GM12878 (cell line): ENCODE results near the gene GABBR2. TPM values are rescaled to one million over a fixed set of nuclear protein-coding genes. Genes with fewer than 3 reads are reported as not detected.

Source experiments
- ATAC-seq: fragments of 200-7000 bp; cut with Tn5 transposase; 3 replicates; pipeline ENCODE4 v1.9.1; 2020; ENCODE audit warnings: mild to moderate bottlenecking, moderate library complexity
- BruUV-seq: library from RNA; stranded (reverse); fragments of 400-500 nt; replicated peaks from 2 replicates; lab custom pipeline; 2021; lab: Mats Ljungman, UMichigan
- CTCF ChIA-PET: fragments of 300-600 bp; sonication (Branson Sonifier 250); formaldehyde crosslinking; extraction: SDS; loops from one replicate; lab custom pipeline; 2021; ENCODE audit warnings: inconsistent platforms; lab: Yijun Ruan, JAX
- POLR2A ChIA-PET: fragments of 350-600 bp; formaldehyde crosslinking; extraction: SDS; loops from one replicate; lab custom pipeline; 2021; ENCODE audit warnings: inconsistent platforms; lab: Charles Lee
- RAD21 ChIA-PET: fragments of 300-600 bp; sonication (Branson Sonifier 250); formaldehyde crosslinking; loops from one replicate; lab custom pipeline; 2023; ENCODE audit warnings: antibody characterized with exemption; ENCODE audit not compliant: unreplicated experiment; lab: Charles Lee
- SMC1A ChIA-PET: fragments of 300-600 bp; sonication (Branson Sonifier 250); formaldehyde crosslinking; loops from one replicate; lab custom pipeline; 2023; ENCODE audit not compliant: unreplicated experiment, uncharacterized antibody; lab: Charles Lee
- DNase-seq: peaks from one replicate; pipeline ENCODE4 v3.0.0-alpha.2; 2011; ENCODE audit warnings: low read depth, low spot score
- FAIRE-seq: peaks from 3 replicates; lab custom pipeline; 2011; peaks lifted over from hg19 to GRCh38; lab: Jason Lieb, UNC
- H2AFZ ChIP-seq: 2 replicates; pipeline ENCODE4 v1.6.0; 2011; ENCODE audit warnings: low read depth, low read length, control low read depth; ENCODE audit not compliant: control insufficient read depth
- H3K27ac ChIP-seq: 2 replicates; pipeline ENCODE4 v1.5.1; 2011; ENCODE audit warnings: control low read depth; ENCODE audit not compliant: control insufficient read depth, insufficient read depth
- H3K27me3 ChIP-seq, 2 experiments: replicated peaks in 1 of 2; 2 replicates each; pipeline versions ENCODE4 v1.6.0 to v1.6.1; 2011; ENCODE audit warnings: low read length in 1 of 2; ENCODE audit not compliant: control insufficient read depth in 2 of 2, insufficient read depth in 2 of 2
- H3K36me3 ChIP-seq, 2 experiments: 2 replicates each; pipeline ENCODE4 v1.5.1; 2011; ENCODE audit warnings: low read length in 1 of 2; ENCODE audit not compliant: control insufficient read depth in 2 of 2, insufficient read depth in 2 of 2
- H3K4me1 ChIP-seq: 2 replicates; pipeline ENCODE4 v1.6.1; 2011; ENCODE audit warnings: mild to moderate bottlenecking, low read length, moderate library complexity, mixed read lengths; ENCODE audit not compliant: control insufficient read depth, insufficient read depth
- H3K4me2 ChIP-seq: 2 replicates; pipeline ENCODE4 v1.6.0; 2011; ENCODE audit warnings: control low read depth; ENCODE audit not compliant: control insufficient read depth, insufficient read depth
- H3K4me3 ChIP-seq: fragments of 200-600 bp; sonication (generic); 2 replicates; pipeline ENCODE4 v1.5.1; 2016
- H3K79me2 ChIP-seq: 2 replicates; pipeline ENCODE4 v1.6.0; 2011; ENCODE audit warnings: low read length; ENCODE audit not compliant: control insufficient read depth, insufficient read depth
- H3K9ac ChIP-seq: 2 replicates; pipeline ENCODE4 v1.8.0; 2011; ENCODE audit warnings: low read length, control low read depth, mixed read lengths; ENCODE audit not compliant: control insufficient read depth, insufficient read depth
- H3K9me3 ChIP-seq: replicated peaks from 3 replicates; pipeline ENCODE4 v1.5.1; 2011; ENCODE audit warnings: mild to moderate bottlenecking, low read length; ENCODE audit not compliant: control insufficient read depth, insufficient read depth
- H4K20me1 ChIP-seq: 2 replicates; pipeline ENCODE4 v1.6.0; 2011; ENCODE audit not compliant: control insufficient read depth, insufficient read depth
- CHD4 ChIP-seq: fragments of 200-600 bp; sonication (generic); IDR thresholded peaks from 2 replicates; pipeline ENCODE4 v1.6.1; 2016; ENCODE audit warnings: mild to moderate bottlenecking
- EGR1 ChIP-seq, 2 experiments: IDR thresholded peaks; 1 replicate in 1 of 2; 2 replicates in 1 of 2; pipeline ENCODE4 v1.6.1; 2011 to 2012; ENCODE audit warnings: low read depth in 2 of 2, low read length in 2 of 2, borderline replicate concordance in 1 of 2, mild to moderate bottlenecking in 1 of 2, moderate library complexity in 1 of 2
- HCFC1 ChIP-seq: fragments of 150-350 bp; IDR thresholded peaks from 2 replicates; pipeline ENCODE4 v1.6.1; 2014; ENCODE audit warnings: low read length
- PML ChIP-seq: IDR thresholded peaks from 2 replicates; pipeline ENCODE4 v1.6.1; 2012; ENCODE audit warnings: low read length, inconsistent platforms
- RAD21 ChIP-seq: IDR thresholded peaks from 2 replicates; pipeline ENCODE4 v1.6.1; 2011; ENCODE audit warnings: mild to moderate bottlenecking, low read depth, low read length, moderate library complexity; ENCODE audit not compliant: insufficient read depth
- SMAD1 ChIP-seq: fragments of 450-650 bp; IDR thresholded peaks from 2 replicates; pipeline ENCODE4 v1.6.1; 2018; ENCODE audit warnings: mild to moderate bottlenecking, low read depth; ENCODE audit not compliant: partially characterized antibody
- TARDBP ChIP-seq: IDR thresholded peaks from 2 replicates; pipeline ENCODE4 v1.6.1; 2016; ENCODE audit warnings: borderline replicate concordance
- ZBTB33 ChIP-seq: fragments of 450-650 bp; IDR thresholded peaks from 2 replicates; pipeline ENCODE4 v1.6.1; 2017; ENCODE audit warnings: mild to moderate bottlenecking
- ZNF687 ChIP-seq: fragments of 450-650 bp; IDR thresholded peaks from 2 replicates; pipeline ENCODE4 v1.6.1; 2017; ENCODE audit warnings: mild to moderate bottlenecking, moderate library complexity
- WGBS: methylation state at CpG from one replicate; pipeline ENCODE4 v1.1.6; 2016; ENCODE audit warnings: low lambda C conversion rate; ENCODE audit not compliant: insufficient replicate concordance, insufficient coverage; ENCODE audit errors: missing lambda C conversion rate; 5-methylcytosine and 5-hydroxymethylcytosine counted together
- in situ Hi-C: fragments of 300-500 bp; cut with MboI; formaldehyde crosslinking; loops from 9 replicates; pipeline ENCODE4 v1.14.3; 2018; ENCODE audit warnings: mixed read lengths
- intact Hi-C: fragments of 100-400 bp; cut with micrococcal nuclease; formaldehyde crosslinking; loops from one replicate; pipeline ENCODE4 v1.14.2; 2022; ENCODE audit not compliant: unreplicated experiment
- polyA plus RNA-seq, 11 experiments: library from polyadenylated mRNA; depleted of rRNA in 4 of 11; unstranded in 6 of 11; stranded (reverse) in 5 of 11; fragments of >200 nt; fragmentation: Nextera tagmentation in 4 of 11; fragmentation: Illumina TruSeq in 1 of 11; extraction: Ambion mirVana in 4 of 11; extraction: Trizol in 1 of 11; gene quantifications; 1 replicate in 1 of 11; 2 replicates in 10 of 11; pipeline versions ENCODE4 v1.2.1 to v1.2.3, GENCODE V29; 2011 to 2016; ENCODE audit warnings: inconsistent platforms in 2 of 11, missing spikeins in 2 of 11, low read depth in 1 of 11
- total RNA-seq, 4 experiments: library from RNA; depleted of rRNA in 3 of 4; stranded (reverse); fragments of >200 nt in 3 of 4; fragmentation: Illumina TruSeq in 1 of 4; extraction: Trizol in 1 of 4; gene quantifications; 2 replicates each; pipeline versions ENCODE4 v1.2.1 to v1.2.3, GENCODE V29; 2013 to 2021
- TF ChIP-seq, protein P1 (sequence below): fragments of 450-650 bp; IDR thresholded peaks from 2 replicates; pipeline ENCODE4 v1.6.1; 2017; ENCODE audit warnings: low read depth, mild to moderate bottlenecking, moderate library complexity
- TF ChIP-seq, protein P2 (sequence below): IDR thresholded peaks from 2 replicates; pipeline ENCODE4 v1.6.1; 2012; ENCODE audit warnings: low read depth, low read length, improper control_type of control experiment

The GABBR2 gene
- total and polyA plus RNA-seq, 10 of the 15 experiments (the other 5 are each of a cell fraction or from before 2014, with no cell fraction given): 0.02 to 2.2 (median 0.06) TPM; not detected in 2

- WGBS: 48% methylated on average over 4 of the region's 4 CpGs
- no peaks in the 10 kb centered on the region; a peak in 1 of 4 replicates for H3K27me3 ChIP-seq
- intact Hi-C loops: no loop called here
Observed at GRCh38 chr9:98540476-98540875, 168.3 kb downstream of the GABBR2 start.

More at GRCh38 chr9:98540476-98540875, 168.3 kb downstream of the GABBR2 start:
- no peaks in the 10 kb centered on the region for H3K9me3 ChIP-seq
- H2AFZ ChIP-seq: no peak overlapping the region
- TF ChIP-seq CHD4 (no peak), PML (no peak), RAD21 (no peak), ZBTB33 (no peak), ZNF687 (no peak), HCFC1 (no peak), SMAD1 (no peak), TARDBP (no peak), EGR1 (IDR thresholded peaks at IDR 0.05; ENCODE audit: borderline replicate concordance in 1 of 2, low read depth in 2 of 2, low read length in 2 of 2) (no peak)
- TF ChIP-seq, protein P1, sequence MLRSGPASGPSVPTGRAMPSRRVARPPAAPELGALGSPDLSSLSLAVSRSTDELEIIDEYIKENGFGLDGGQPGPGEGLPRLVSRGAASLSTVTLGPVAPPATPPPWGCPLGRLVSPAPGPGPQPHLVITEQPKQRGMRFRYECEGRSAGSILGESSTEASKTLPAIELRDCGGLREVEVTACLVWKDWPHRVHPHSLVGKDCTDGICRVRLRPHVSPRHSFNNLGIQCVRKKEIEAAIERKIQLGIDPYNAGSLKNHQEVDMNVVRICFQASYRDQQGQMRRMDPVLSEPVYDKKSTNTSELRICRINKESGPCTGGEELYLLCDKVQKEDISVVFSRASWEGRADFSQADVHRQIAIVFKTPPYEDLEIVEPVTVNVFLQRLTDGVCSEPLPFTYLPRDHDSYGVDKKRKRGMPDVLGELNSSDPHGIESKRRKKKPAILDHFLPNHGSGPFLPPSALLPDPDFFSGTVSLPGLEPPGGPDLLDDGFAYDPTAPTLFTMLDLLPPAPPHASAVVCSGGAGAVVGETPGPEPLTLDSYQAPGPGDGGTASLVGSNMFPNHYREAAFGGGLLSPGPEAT: no peak
- TF ChIP-seq, protein P2, sequence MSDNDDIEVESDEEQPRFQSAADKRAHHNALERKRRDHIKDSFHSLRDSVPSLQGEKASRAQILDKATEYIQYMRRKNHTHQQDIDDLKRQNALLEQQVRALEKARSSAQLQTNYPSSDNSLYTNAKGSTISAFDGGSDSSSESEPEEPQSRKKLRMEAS: no peak
- H3K27ac ChIP-seq: no peak overlapping the region
- no peaks in the 10 kb centered on the region for H3K4me1 ChIP-seq
- H3K79me2 ChIP-seq: no peaks in the 10 kb centered on the region
- ChIA-PET SMC1A (interaction anchor here (1.5 kb wide), 1 partner anchor 12 kb away, joined by 3 read pairs; no protein-coding TSS in a partner anchor), RAD21 (interaction anchor here (0.6 kb wide), 1 partner anchor 210 kb away, joined by 3 read pairs; no protein-coding TSS in a partner anchor), CTCF (interaction anchor here (0.8 kb wide), 1 partner anchor 235 kb away, joined by 3 read pairs; no protein-coding TSS in a partner anchor), POLR2A (no interaction called here)
- in situ Hi-C loops: no loop called here
- H3K4me3 ChIP-seq: no peak overlapping the region
- no peak overlapping the region for H3K4me2 ChIP-seq
- BruUV-seq: no TSS peak
- DNase-seq (no peak), FAIRE-seq (no peak), ATAC-seq (no peak)
- H4K20me1 ChIP-seq: no peaks in the 10 kb centered on the region
- H3K9ac ChIP-seq: no peak overlapping the region
- no peaks in the 10 kb centered on the region for H3K36me3 ChIP-seq
